LNCAP (cell line): ENCODE measurements around the gene POP7.

ENCODE experiments used
- TF ChIP-seq, protein P1 (sequence below): fragments of 450-650 bp; IDR thresholded peaks from 2 replicates; pipeline ENCODE4 v1.5.1; 2017; ENCODE audit warnings: mild to moderate bottlenecking

The POP7 gene

DNA sequence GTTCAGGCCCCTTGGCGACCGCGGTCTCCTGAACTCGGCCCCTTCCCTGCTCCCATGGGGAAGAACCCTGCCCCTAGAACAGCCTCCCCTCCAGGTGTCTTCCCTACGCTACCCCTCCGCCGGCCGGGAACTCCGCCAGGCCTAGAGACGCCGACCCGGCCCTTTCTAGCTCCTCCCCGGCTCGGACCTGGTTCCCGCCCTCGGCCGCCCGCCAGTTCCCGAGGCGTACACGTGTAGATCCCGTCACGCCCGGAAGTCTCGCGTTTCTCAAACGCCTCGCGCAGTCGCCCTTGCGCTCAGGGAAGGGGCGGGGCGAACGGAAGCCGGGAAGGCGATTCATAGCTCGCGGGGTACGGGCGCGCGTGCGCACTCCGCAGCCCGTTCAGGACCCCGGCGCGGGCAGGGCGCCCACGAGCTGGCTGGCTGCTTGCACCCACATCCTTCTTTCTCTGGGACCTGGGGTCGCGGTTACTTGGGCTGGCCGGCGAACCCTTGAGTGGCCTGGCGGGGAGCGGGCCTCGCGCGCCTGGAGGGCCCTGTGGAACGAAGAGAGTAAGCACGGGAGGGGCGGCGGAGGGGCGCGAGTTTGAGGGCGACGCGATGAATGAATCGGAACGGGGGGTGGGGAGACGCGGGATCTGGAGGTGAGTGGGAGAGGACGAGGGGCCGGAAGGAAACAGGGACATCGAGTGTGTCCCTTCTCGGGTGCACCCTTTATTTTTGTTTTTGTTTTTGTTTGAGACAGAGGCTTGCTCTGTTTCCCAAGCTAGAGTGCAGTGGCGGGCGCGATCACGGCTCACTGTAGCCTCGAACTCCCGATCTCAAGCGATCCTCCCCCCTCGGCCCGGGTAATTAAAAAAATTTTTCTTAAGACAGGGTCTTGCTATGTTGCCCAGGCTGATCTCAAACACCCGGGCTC is at the start of gene POP7:
TSS of gene POP7 (plus strand) at position 369 of the 919 bp plus-strand sequence. CDS start 710 bp downstream, outside the sequence.
- TF ChIP-seq, protein P1, sequence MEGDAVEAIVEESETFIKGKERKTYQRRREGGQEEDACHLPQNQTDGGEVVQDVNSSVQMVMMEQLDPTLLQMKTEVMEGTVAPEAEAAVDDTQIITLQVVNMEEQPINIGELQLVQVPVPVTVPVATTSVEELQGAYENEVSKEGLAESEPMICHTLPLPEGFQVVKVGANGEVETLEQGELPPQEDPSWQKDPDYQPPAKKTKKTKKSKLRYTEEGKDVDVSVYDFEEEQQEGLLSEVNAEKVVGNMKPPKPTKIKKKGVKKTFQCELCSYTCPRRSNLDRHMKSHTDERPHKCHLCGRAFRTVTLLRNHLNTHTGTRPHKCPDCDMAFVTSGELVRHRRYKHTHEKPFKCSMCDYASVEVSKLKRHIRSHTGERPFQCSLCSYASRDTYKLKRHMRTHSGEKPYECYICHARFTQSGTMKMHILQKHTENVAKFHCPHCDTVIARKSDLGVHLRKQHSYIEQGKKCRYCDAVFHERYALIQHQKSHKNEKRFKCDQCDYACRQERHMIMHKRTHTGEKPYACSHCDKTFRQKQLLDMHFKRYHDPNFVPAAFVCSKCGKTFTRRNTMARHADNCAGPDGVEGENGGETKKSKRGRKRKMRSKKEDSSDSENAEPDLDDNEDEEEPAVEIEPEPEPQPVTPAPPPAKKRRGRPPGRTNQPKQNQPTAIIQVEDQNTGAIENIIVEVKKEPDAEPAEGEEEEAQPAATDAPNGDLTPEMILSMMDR: no peak

GRCh38 chr7:100665168-100665726 is 40.7 kb upstream of the POP7 start:
- TF ChIP-seq, protein P1: no peak

DNA sequence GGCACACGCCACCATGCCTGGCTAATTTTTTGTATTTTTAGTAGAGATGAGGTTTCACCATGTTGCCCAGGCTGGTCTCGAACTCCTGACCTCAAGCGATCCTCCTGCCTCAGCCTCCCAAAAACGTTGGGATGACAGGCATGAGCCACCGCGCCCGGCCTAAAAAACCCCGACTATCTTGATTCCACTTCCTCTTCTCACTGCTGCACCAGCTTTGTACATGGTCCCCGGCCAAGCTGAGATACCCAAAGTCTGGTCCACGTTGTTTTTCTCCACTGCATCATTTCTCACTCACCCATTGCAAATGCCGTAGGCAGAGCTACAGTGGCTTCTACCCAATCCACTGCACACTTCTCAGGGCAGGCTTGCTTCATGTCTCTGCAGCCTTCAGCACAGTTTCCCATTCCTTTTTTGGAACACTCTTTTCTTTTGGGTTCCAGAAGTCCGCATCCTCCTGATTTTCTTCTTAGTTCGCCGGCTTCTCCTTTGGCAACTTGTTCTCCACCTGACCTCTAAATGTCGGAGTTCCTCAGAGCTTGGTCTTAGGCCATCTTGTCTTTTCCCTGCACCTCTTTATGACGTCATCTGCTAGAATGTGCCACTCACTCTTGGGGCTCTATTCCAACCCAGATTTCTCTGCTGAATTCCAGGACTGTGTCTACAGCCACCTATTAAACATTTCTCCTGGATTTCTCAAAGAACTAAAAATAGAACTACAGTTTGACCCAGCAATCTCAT is 38.4 kb upstream of the POP7 start:
- TF ChIP-seq, protein P1: no peak

GRCh38 chr7:100668069-100668449 is 37.9 kb upstream of the POP7 start:
- TF ChIP-seq, protein P1: no peak

- TF ChIP-seq, protein P1: no peak
Measured at GRCh38 chr7:100670074-100670473, 35.8 kb upstream of the POP7 start.

GRCh38 chr7:100671353-100672327 is 34.3 kb upstream of the POP7 start:
- TF ChIP-seq, protein P1: no peak
